Karpas-422 (cell line): ENCODE measurements around the gene MPG. TPM values are rescaled to one million over a fixed set of nuclear protein-coding genes. Genes with fewer than 3 reads are reported as not detected.

Source experiments
- DNase-seq: peaks from one replicate; pipeline ENCODE4 v3.0.0-alpha.2; 2015
- H2AFZ ChIP-seq: fragments of 200-600 bp; sonication (generic); 2 replicates; pipeline ENCODE4 v1.6.1; 2014; ENCODE audit warnings: antibody characterized with exemption, low read length, mixed read lengths
- H3K27ac ChIP-seq: fragments of 200-600 bp; sonication (generic); 2 replicates; pipeline ENCODE4 v1.5.1; 2014; ENCODE audit warnings: mild to moderate bottlenecking, low read length, moderate library complexity
- H3K27me3 ChIP-seq: fragments of 200-600 bp; sonication (generic); 2 replicates; pipeline ENCODE4 v1.6.1; 2014; ENCODE audit warnings: low read length, mixed read lengths
- H3K36me3 ChIP-seq: fragments of 200-600 bp; sonication (generic); 2 replicates; pipeline ENCODE4 v1.6.1; 2014; ENCODE audit warnings: low read length, mixed read lengths; ENCODE audit not compliant: insufficient read depth
- H3K4me1 ChIP-seq: fragments of 200-600 bp; sonication (generic); 2 replicates; pipeline ENCODE4 v1.6.1; 2014; ENCODE audit warnings: mild to moderate bottlenecking, low read length, mixed read lengths
- H3K4me2 ChIP-seq: fragments of 200-600 bp; sonication (generic); 2 replicates; pipeline ENCODE4 v1.6.1; 2014; ENCODE audit warnings: low read length, low read depth, mild to moderate bottlenecking; ENCODE audit not compliant: poor library complexity, severe bottlenecking
- H3K4me3 ChIP-seq: fragments of 200-600 bp; sonication (generic); 2 replicates; pipeline ENCODE4 v1.5.1; 2014; ENCODE audit warnings: mild to moderate bottlenecking, antibody characterized with exemption, low read length, mixed read lengths
- H3K79me2 ChIP-seq: fragments of 200-600 bp; sonication (generic); 2 replicates; pipeline ENCODE4 v1.6.1; 2014; ENCODE audit warnings: mild to moderate bottlenecking, low read length, mixed read lengths
- H3K9ac ChIP-seq: fragments of 200-600 bp; sonication (generic); 2 replicates; pipeline ENCODE4 v1.6.0; 2014; ENCODE audit warnings: low read length
- H3K9me2 ChIP-seq: fragments of 200-600 bp; sonication (generic), shearing (Covaris generic); replicated peaks from 2 replicates; pipeline ENCODE4 v1.6.0; 2014; ENCODE audit warnings: mild to moderate bottlenecking, low read length, moderate library complexity; ENCODE audit not compliant: insufficient read depth
- H3K9me3 ChIP-seq: fragments of 300-700, 200-600 bp; sonication (generic); 2 replicates; pipeline ENCODE4 v1.6.1; 2014; ENCODE audit warnings: low read length, mixed read lengths
- H4K20me1 ChIP-seq: fragments of 200-600 bp; sonication (generic); 2 replicates; pipeline ENCODE4 v1.6.1; 2014; ENCODE audit warnings: mild to moderate bottlenecking, antibody characterized with exemption, low read length, low read depth; ENCODE audit not compliant: insufficient read depth
- total RNA-seq: library from RNA; depleted of rRNA; stranded (reverse); fragments of >200 nt; shearing (Covaris generic); gene quantifications from 2 replicates; pipeline ENCODE4 v1.2.3, GENCODE V29; 2014; ENCODE audit warnings: low replicate concordance

Gene MPG
- total RNA-seq, 1 experiment from 2014 or later = 182 TPM

GRCh38 chr16:56231-56927 is 21.6 kb upstream of the MPG start:
- no peak overlapping the region for H2AFZ ChIP-seq
- H3K9ac ChIP-seq = no peak overlapping the region

GRCh38 chr16:57711-58110 is 20.3 kb upstream of the MPG start:
- Histone ChIP-seq H3K27me3 (no peaks in the 10 kb centered on the region), H4K20me1 (no peaks in the 10 kb centered on the region; the same call in 1 of the 2 replicates), H2AFZ (no peak overlapping the region), H3K79me2 (peaks cover 25% of the 10 kb centered on the region), H3K4me3 (no peak overlapping the region), H3K9me2 (no peaks in the 10 kb centered on the region), H3K9ac (no peak overlapping the region), H3K9me3 (no peaks in the 10 kb centered on the region), H3K27ac (no peak overlapping the region), H3K36me3 (peaks cover 9% of the 10 kb centered on the region; the same call in 1 of the 2 replicates), H3K4me2 (no peak overlapping the region), H3K4me1 (peaks cover 14% of the 10 kb centered on the region)
- DNase-seq = no peak

More at GRCh38 chr16:56231-56927, 21.6 kb upstream of the MPG start:
- Histone ChIP-seq H3K36me3 (peaks cover 15% of the 10 kb centered on the region), H3K27me3 (no peaks in the 10 kb centered on the region), H3K4me1 (peaks cover 23% of the 10 kb centered on the region), H3K9me3 (no peaks in the 10 kb centered on the region), H3K27ac (no peak overlapping the region), H4K20me1 (peaks cover 3% of the 10 kb centered on the region), H3K4me3 (no peak overlapping the region), H3K9me2 (no peaks in the 10 kb centered on the region), H3K4me2 (no peak overlapping the region), H3K79me2 (peaks cover 39% of the 10 kb centered on the region)
- no peak for DNase-seq

- Histone ChIP-seq H2AFZ (no peak overlapping the region), H3K9ac (no peak overlapping the region), H3K4me2 (no peak overlapping the region), H4K20me1 (no peaks in the 10 kb centered on the region; the same call in 1 of the 2 replicates), H3K27ac (no peak overlapping the region), H3K4me1 (peaks cover 14% of the 10 kb centered on the region), H3K9me2 (no peaks in the 10 kb centered on the region), H3K9me3 (no peaks in the 10 kb centered on the region), H3K4me3 (no peak overlapping the region), H3K36me3 (peaks cover 9% of the 10 kb centered on the region; the same call in 1 of the 2 replicates), H3K79me2 (peaks cover 18% of the 10 kb centered on the region), H3K27me3 (no peaks in the 10 kb centered on the region)
- no peak for DNase-seq
Measured at GRCh38 chr16:58491-59439, 19.3 kb upstream of the MPG start.

- Histone ChIP-seq H3K4me1 (peaks cover 7% of the 10 kb centered on the region), H3K79me2 (peaks cover 10% of the 10 kb centered on the region), H2AFZ (no peak overlapping the region), H3K4me3 (no peak overlapping the region), H4K20me1 (no peaks in the 10 kb centered on the region), H3K27me3 (no peaks in the 10 kb centered on the region), H3K36me3 (peaks cover 9% of the 10 kb centered on the region; the same call in 1 of the 2 replicates), H3K27ac (no peak overlapping the region), H3K9me3 (no peaks in the 10 kb centered on the region), H3K9me2 (no peaks in the 10 kb centered on the region), H3K4me2 (no peak overlapping the region), H3K9ac (no peak overlapping the region)
- DNase-seq = no peak
Measured at GRCh38 chr16:59440-60059, 18.5 kb upstream of the MPG start.

- Histone ChIP-seq H3K4me1 (peaks cover under 1% of the 10 kb centered on the region), H3K4me2 (no peak overlapping the region), H3K9me2 (no peaks in the 10 kb centered on the region), H3K36me3 (peaks cover 9% of the 10 kb centered on the region; the same call in 1 of the 2 replicates), H2AFZ (no peak overlapping the region), H3K27me3 (no peaks in the 10 kb centered on the region), H3K4me3 (no peak overlapping the region), H3K9ac (no peak overlapping the region), H3K9me3 (no peaks in the 10 kb centered on the region), H4K20me1 (no peaks in the 10 kb centered on the region), H3K79me2 (peaks cover 4% of the 10 kb centered on the region), H3K27ac (no peak overlapping the region)
- DNase-seq = no peak
Measured at GRCh38 chr16:60166-60565, 17.9 kb upstream of the MPG start.

- Histone ChIP-seq H3K27ac (no peak overlapping the region), H3K79me2 (no peaks in the 10 kb centered on the region), H4K20me1 (no peaks in the 10 kb centered on the region), H3K4me1 (no peaks in the 10 kb centered on the region), H3K4me3 (no peak overlapping the region), H3K9me3 (no peaks in the 10 kb centered on the region), H3K27me3 (no peaks in the 10 kb centered on the region), H3K9me2 (no peaks in the 10 kb centered on the region), H3K4me2 (no peak overlapping the region), H3K9ac (no peak overlapping the region), H3K36me3 (peaks cover 2% of the 10 kb centered on the region; the same call in 1 of the 2 replicates), H2AFZ (no peak overlapping the region)
- no peak for DNase-seq
Measured at GRCh38 chr16:60929-61878, 16.8 kb upstream of the MPG start.

- H3K9me3 ChIP-seq = no peaks in the 10 kb centered on the region
- H3K27me3 ChIP-seq = no peaks in the 10 kb centered on the region
- H3K9me2 ChIP-seq = no peaks in the 10 kb centered on the region
- H4K20me1 ChIP-seq = no peaks in the 10 kb centered on the region
- H3K4me1 ChIP-seq = no peaks in the 10 kb centered on the region
- no peak overlapping the region for H2AFZ ChIP-seq
- no peaks in the 10 kb centered on the region for H3K36me3 ChIP-seq
- DNase-seq = no peak
- no peak overlapping the region for H3K9ac ChIP-seq
- no peaks in the 10 kb centered on the region for H3K79me2 ChIP-seq
- H3K4me2 ChIP-seq = no peak overlapping the region
- H3K4me3 ChIP-seq = no peak overlapping the region
- no peak overlapping the region for H3K27ac ChIP-seq
Measured at GRCh38 chr16:61879-62281, 16.1 kb upstream of the MPG start.
